ENCODE data around the gene CD2BP2. TPM values are rescaled to one million over a fixed set of nuclear protein-coding genes. Genes with fewer than 3 reads are reported as not detected.

The CD2BP2 gene
- total and polyA plus RNA-seq, 2 experiments from 2014 or later = 38.5 to 50.0 TPM

GRCh38 chr16:30395992-30396585, 41.0 kb upstream of the CD2BP2 start:
- peak overlapping the region; percentile 86 for H2AFZ ChIP-seq
- H3K27me3 ChIP-seq (replicated peaks; ENCODE audit: insufficient read depth) = no peaks in the 10 kb centered on the region
- no peaks in the 10 kb centered on the region for H3K9me2 ChIP-seq (ENCODE audit: insufficient read depth)
- no peak overlapping the region for H3K27ac ChIP-seq
- no peaks in the 10 kb centered on the region for H3K36me3 ChIP-seq (ENCODE audit: low read depth)
- peak overlapping the region; percentile 85 for H3K9ac ChIP-seq
- H3K79me2 ChIP-seq (ENCODE audit: insufficient read depth) = peaks cover 16% of the 10 kb centered on the region
- WGBS, 2 experiments (ENCODE audit: low coverage in 1 of 2, low lambda C conversion rate in 2 of 2, missing lambda C conversion rate in 2 of 2) = 26 to 32% methylated on average over 13 of the region's 13 CpGs
- H4K20me1 ChIP-seq (ENCODE audit: insufficient read depth) = no peaks in the 10 kb centered on the region
- DNase-seq = no peak
- peak overlapping the region; percentile 85 for H3K4me3 ChIP-seq
- TF ChIP-seq EZH2phosphoT487 (IDR thresholded peaks at IDR 0.05; ENCODE audit: insufficient read depth, low read depth) (no peak), EZH2 (IDR thresholded peaks at IDR 0.05; ENCODE audit: insufficient read depth, poor library complexity, severe bottlenecking) (no peak)
- in situ Hi-C loops (cut with MboI) = no loop called here
- H3K9me3 ChIP-seq (ENCODE audit: low read depth) = no peaks in the 10 kb centered on the region
- H3K4me1 ChIP-seq (ENCODE audit: insufficient read depth) = peaks cover 7% of the 10 kb centered on the region
- H3F3A ChIP-seq (ENCODE audit: insufficient read depth) = peaks cover 23% of the 10 kb centered on the region; the same call in 1 of the 2 replicates
- peak overlapping the region; percentile 82 for H3K4me2 ChIP-seq (ENCODE audit: unreplicated experiment)

GRCh38 chr16:30395155-30395991, 40.3 kb upstream of the CD2BP2 start, which contains the start of gene ZNF48:
TSS of gene ZNF48 (plus strand) at chr16:30395420. CDS start at chr16:30395795, 375 bp downstream.
- H3F3A ChIP-seq (ENCODE audit: insufficient read depth) = peaks cover 23% of the 10 kb centered on the region; the same call in 1 of the 2 replicates
- H3K36me3 ChIP-seq (ENCODE audit: low read depth) = no peaks in the 10 kb centered on the region
- H3K9me3 ChIP-seq (ENCODE audit: low read depth) = no peaks in the 10 kb centered on the region
- peak within 1 kb of the TSS; percentile 85 for H3K4me3 ChIP-seq
- peak within 1 kb of the TSS; percentile 85 for H3K9ac ChIP-seq
- H3K27me3 ChIP-seq (replicated peaks; ENCODE audit: insufficient read depth) = no peaks in the 10 kb centered on the region
- H3K4me2 ChIP-seq (ENCODE audit: unreplicated experiment) = peak within 1 kb of the TSS; percentile 82
- H3K79me2 ChIP-seq (ENCODE audit: insufficient read depth) = peaks cover 16% of the 10 kb centered on the region
- no peaks in the 10 kb centered on the region for H4K20me1 ChIP-seq (ENCODE audit: insufficient read depth)
- no peak for TF ChIP-seq EZH2phosphoT487 (IDR thresholded peaks at IDR 0.05; ENCODE audit: insufficient read depth, low read depth)
- no peak for TF ChIP-seq EZH2 (IDR thresholded peaks at IDR 0.05; ENCODE audit: insufficient read depth, poor library complexity, severe bottlenecking)
- DNase-seq = peak; percentile 94
- H3K27ac ChIP-seq = peak within 1 kb of the TSS; percentile 75
- 0 to 1% methylated on average over 54 to 94 of the region's 103 CpGs for WGBS, 2 experiments (ENCODE audit: low coverage in 1 of 2, low lambda C conversion rate in 2 of 2, missing lambda C conversion rate in 2 of 2)
- no peaks in the 10 kb centered on the region for H3K9me2 ChIP-seq (ENCODE audit: insufficient read depth)
- peak within 1 kb of the TSS; percentile 86 for H2AFZ ChIP-seq
- in situ Hi-C loops (cut with MboI) = no loop called here
- H3K4me1 ChIP-seq (ENCODE audit: insufficient read depth) = peaks cover 7% of the 10 kb centered on the region

- Histone ChIP-seq H3F3A (ENCODE audit: insufficient read depth) (peaks cover 20% of the 10 kb centered on the region; the same call in 1 of the 2 replicates), H3K27ac (peak overlapping the region; percentile 75), H3K4me1 (ENCODE audit: insufficient read depth) (peaks cover 7% of the 10 kb centered on the region), H3K27me3 (replicated peaks; ENCODE audit: insufficient read depth) (no peaks in the 10 kb centered on the region), H3K9me2 (ENCODE audit: insufficient read depth) (no peaks in the 10 kb centered on the region), H2AFZ (peak overlapping the region; percentile 86), H3K4me3 (peak overlapping the region; percentile 85), H3K9me3 (ENCODE audit: low read depth) (no peaks in the 10 kb centered on the region), H3K79me2 (ENCODE audit: insufficient read depth) (peaks cover 16% of the 10 kb centered on the region), H4K20me1 (ENCODE audit: insufficient read depth) (no peaks in the 10 kb centered on the region), H3K9ac (peak overlapping the region; percentile 85), H3K4me2 (ENCODE audit: unreplicated experiment) (peak overlapping the region; percentile 82), H3K36me3 (ENCODE audit: low read depth) (no peaks in the 10 kb centered on the region)
- peak; percentile 66 for DNase-seq
- in situ Hi-C loops (cut with MboI) = no loop called here
- 2 to 8% methylated on average over 16 to 31 of the region's 31 CpGs for WGBS, 2 experiments (ENCODE audit: low coverage in 1 of 2, low lambda C conversion rate in 2 of 2, missing lambda C conversion rate in 2 of 2)
- TF ChIP-seq EZH2phosphoT487 (IDR thresholded peaks at IDR 0.05; ENCODE audit: insufficient read depth, low read depth) = no peak
- TF ChIP-seq EZH2 (IDR thresholded peaks at IDR 0.05; ENCODE audit: insufficient read depth, poor library complexity, severe bottlenecking) = no peak
Observed at GRCh38 chr16:30394592-30395154, 39.6 kb upstream of the CD2BP2 start.

GRCh38 chr16:30383521-30383920, 28.4 kb upstream of the CD2BP2 start:
- Histone ChIP-seq H3F3A (ENCODE audit: insufficient read depth) (no peaks in the 10 kb centered on the region), H3K4me2 (ENCODE audit: unreplicated experiment) (no peak overlapping the region), H3K27ac (no peak overlapping the region), H2AFZ (no peak overlapping the region), H3K9ac (no peak overlapping the region), H3K9me3 (ENCODE audit: low read depth) (no peaks in the 10 kb centered on the region), H4K20me1 (ENCODE audit: insufficient read depth) (no peaks in the 10 kb centered on the region), H3K79me2 (ENCODE audit: insufficient read depth) (no peaks in the 10 kb centered on the region), H3K4me1 (ENCODE audit: insufficient read depth) (no peaks in the 10 kb centered on the region), H3K9me2 (ENCODE audit: insufficient read depth) (no peaks in the 10 kb centered on the region), H3K27me3 (replicated peaks; ENCODE audit: insufficient read depth) (no peaks in the 10 kb centered on the region), H3K36me3 (ENCODE audit: low read depth) (no peaks in the 10 kb centered on the region), H3K4me3 (no peak overlapping the region)
- in situ Hi-C loops (cut with MboI) = no loop called here
- TF ChIP-seq EZH2phosphoT487 (IDR thresholded peaks at IDR 0.05; ENCODE audit: insufficient read depth, low read depth) (no peak), EZH2 (IDR thresholded peaks at IDR 0.05; ENCODE audit: insufficient read depth, poor library complexity, severe bottlenecking) (no peak)
- 40 to 43% methylated on average over 2 of the region's 2 CpGs for WGBS, 2 experiments (ENCODE audit: low coverage in 1 of 2, low lambda C conversion rate in 2 of 2, missing lambda C conversion rate in 2 of 2)
- no peak for DNase-seq

Measured in GM23248 (cell line).